ENCODE measurements around the gene SPOCK1.

The SPOCK1 gene

DNA sequence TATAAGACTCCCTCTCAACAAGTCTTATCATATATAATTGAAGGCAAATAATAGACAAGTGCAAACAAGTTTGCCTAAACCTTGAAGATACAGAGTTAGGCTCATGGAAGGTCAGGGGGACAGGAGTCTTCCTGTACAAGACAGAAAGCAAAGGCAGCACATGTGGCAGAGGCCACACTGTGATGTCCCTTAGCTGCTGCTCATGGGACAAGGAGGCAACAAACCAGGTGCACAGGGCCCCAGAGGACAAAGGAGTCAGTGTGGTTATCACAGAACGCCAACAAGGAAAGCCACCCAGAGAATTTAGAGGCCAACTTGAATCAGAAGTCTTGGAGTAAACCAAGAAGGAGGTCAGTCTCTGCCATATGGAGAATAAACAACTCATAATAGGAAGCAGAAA is 444.8 kb downstream of the SPOCK1 start:
- no peak overlapping the region for H3K27ac Mint-ChIP-seq

DNA sequence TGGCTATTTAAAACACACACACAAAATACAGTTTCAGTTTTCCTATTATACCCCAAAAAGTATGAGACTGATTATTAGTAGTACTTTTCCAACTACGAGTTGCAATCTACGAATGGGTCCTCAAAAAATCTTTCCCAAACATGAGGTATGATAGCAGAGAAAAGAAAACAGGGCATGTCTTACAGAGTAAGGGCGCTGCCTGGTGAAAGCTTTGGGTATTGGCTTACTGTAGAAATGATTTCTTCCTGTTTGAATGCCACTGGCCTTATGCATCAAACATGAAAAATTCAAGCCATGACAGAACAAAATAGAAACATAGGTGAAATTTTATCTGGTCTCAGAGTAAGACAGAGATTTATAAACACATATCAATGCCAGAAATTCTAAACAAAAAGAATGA is 448.0 kb downstream of the SPOCK1 start:
- no peaks in the 10 kb centered on the region for H3K9me3 Mint-ChIP-seq
- H3K27ac Mint-ChIP-seq, result no peak overlapping the region
- no peak overlapping the region for H3K4me3 Mint-ChIP-seq
- H3K27me3 Mint-ChIP-seq, result no peaks in the 10 kb centered on the region
- ATAC-seq (ENCODE audit: low read depth) (no peak), DNase-seq (ENCODE audit: low spot score in 2 of 2) (no peak)
- H3K36me3 Mint-ChIP-seq, result no peaks in the 10 kb centered on the region
- H3K4me1 Mint-ChIP-seq, result no peaks in the 10 kb centered on the region

More for the DNA sequence above, 444.8 kb downstream of the SPOCK1 start:
- peaks cover 1% of the 10 kb centered on the region for H3K27me3 Mint-ChIP-seq
- no peaks in the 10 kb centered on the region for H3K9me3 Mint-ChIP-seq
- no peaks in the 10 kb centered on the region for H3K36me3 Mint-ChIP-seq
- H3K4me1 Mint-ChIP-seq, result no peaks in the 10 kb centered on the region
- DNase-seq (ENCODE audit: low spot score in 2 of 2) (no peak), ATAC-seq (ENCODE audit: low read depth) (no peak)
- H3K4me3 Mint-ChIP-seq, result no peak overlapping the region

DNA sequence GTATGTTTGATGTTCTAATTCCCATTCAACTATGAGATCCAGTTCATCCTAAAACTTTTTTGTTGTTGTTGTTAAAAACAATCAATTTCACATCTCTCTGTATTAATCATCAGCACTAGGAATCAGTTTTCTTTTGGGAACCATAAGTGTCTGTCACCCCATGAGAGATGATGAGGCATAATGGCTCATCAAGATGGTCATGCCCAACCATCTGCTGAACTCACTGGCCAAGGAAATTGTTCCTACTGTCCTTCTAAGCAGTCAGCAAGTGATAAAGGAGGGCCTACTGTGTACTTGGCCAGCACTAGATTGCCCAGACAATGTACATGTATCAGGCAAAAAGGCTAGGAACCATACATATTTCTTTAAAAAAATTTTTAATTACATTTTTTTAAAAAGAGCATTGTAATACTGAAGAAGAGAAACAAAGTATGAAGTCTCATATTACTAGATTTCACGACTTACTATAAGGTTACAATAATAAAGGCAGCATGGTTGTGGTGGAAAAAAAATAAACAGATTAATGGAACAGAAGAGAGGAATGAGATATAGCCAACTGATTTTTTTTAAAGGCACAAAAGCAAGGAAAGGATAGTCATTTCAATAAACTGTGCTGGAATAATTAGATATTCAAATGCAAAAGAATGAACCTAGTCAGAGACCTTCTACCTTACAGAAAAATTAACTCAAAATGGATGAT is 458.3 kb downstream of the SPOCK1 start:
- Mint-ChIP-seq H3K4me3 (no peak overlapping the region), H3K4me1 (no peaks in the 10 kb centered on the region), H3K9me3 (peaks cover 11% of the 10 kb centered on the region), H3K36me3 (no peaks in the 10 kb centered on the region), H3K27ac (no peak overlapping the region), H3K27me3 (no peaks in the 10 kb centered on the region)
- ATAC-seq (ENCODE audit: low read depth), result no peak
- no peak for DNase-seq (ENCODE audit: low spot score in 2 of 2)

DNA sequence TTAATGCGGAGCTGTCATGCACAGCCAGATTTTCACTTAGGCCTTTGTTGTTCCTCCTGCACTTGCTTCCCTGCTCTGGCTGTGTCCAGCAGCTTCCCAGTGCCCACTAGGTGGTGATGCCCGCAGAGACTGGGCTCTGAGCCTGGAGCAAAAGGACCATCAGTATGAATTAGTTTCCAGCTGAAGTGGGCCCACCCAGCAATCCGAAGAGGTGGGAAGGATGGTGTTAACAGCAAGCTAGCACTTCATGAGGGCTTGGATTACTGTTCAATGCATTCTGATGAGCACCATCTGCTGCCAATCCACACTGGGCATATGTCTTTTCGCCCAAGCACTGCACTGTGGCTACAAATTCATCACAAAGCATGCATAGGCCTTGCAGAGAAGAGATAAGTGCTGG is 459.1 kb downstream of the SPOCK1 start:
- H3K9me3 Mint-ChIP-seq, result peaks cover 11% of the 10 kb centered on the region
- no peak for DNase-seq (ENCODE audit: low spot score in 2 of 2)
- no peaks in the 10 kb centered on the region for H3K27me3 Mint-ChIP-seq
- no peak overlapping the region for H3K4me3 Mint-ChIP-seq
- H3K27ac Mint-ChIP-seq, result no peak overlapping the region
- ATAC-seq (ENCODE audit: low read depth), result no peak
- H3K36me3 Mint-ChIP-seq, result no peaks in the 10 kb centered on the region
- no peaks in the 10 kb centered on the region for H3K4me1 Mint-ChIP-seq

DNA sequence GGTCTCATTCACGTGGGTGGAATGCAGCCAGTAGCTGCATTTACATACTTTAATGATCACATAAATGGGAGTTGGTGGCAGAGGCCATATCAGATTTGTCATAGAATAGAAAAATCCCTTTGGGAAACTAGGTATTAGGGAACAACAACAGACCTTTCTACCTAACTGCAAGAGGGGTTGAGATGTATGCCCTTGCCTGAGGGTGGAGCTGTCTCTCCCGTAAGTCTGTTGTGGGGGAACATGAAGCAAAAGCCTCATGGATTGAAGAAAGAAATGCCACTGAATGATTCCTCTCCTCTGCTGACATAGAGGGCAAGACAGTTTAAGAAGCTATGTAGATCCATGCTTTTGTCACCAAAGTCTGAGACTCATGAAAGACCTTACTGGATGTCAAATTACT is 461.3 kb downstream of the SPOCK1 start:
- H3K9me3 Mint-ChIP-seq, result peaks cover 9% of the 10 kb centered on the region
- H3K27me3 Mint-ChIP-seq, result peaks cover 2% of the 10 kb centered on the region
- no peaks in the 10 kb centered on the region for H3K36me3 Mint-ChIP-seq
- H3K27ac Mint-ChIP-seq, result no peak overlapping the region
- ATAC-seq (ENCODE audit: low read depth) (no peak), DNase-seq (ENCODE audit: low spot score in 2 of 2) (no peak)
- no peaks in the 10 kb centered on the region for H3K4me1 Mint-ChIP-seq
- H3K4me3 Mint-ChIP-seq, result no peak overlapping the region

DNA sequence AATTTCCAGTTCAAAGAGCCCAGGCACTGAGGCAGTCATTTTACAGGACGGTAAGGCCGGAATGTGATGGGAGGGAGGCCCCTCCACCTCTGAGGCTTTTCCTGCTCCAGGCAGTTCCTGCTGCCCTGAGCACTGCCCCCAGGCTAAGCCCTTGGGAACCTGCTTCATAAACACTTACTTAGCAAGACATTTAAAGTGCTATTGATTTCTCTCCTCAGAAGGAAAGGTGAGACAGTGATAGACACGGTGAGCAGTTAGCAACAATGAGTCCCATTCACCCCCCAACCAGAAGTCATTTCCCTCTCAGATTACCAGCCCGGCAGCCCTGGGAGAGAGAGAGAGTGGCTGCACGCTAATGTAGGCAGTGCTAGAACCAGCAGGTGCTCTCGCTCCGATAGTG is 462.5 kb downstream of the SPOCK1 start:
- Mint-ChIP-seq H3K4me1 (no peaks in the 10 kb centered on the region), H3K9me3 (peaks cover 3% of the 10 kb centered on the region), H3K36me3 (no peaks in the 10 kb centered on the region), H3K27ac (no peak overlapping the region), H3K27me3 (peaks cover 2% of the 10 kb centered on the region), H3K4me3 (no peak overlapping the region)
- DNase-seq (ENCODE audit: low spot score in 2 of 2) (no peak), ATAC-seq (ENCODE audit: low read depth) (no peak)

DNA sequence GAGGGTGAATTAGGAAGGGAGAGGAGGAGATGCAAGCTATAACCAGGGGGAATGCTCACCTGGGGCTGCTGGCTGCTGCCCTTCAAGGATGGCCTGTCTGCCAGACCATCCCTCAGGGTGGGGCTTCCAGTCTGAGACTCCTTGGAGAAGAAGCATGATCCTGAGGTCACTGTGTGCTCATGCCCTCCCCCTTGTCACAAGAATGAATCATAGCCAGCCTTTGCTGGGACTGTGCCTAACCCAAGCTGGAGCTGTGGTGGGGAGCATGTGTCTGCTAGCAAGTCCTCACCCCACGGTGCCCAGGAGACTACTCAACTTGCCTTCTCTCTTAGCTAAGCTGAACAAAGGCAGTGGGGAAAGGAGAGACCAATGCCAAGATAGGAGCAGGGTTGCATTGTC is 463.6 kb downstream of the SPOCK1 start:
- DNase-seq (ENCODE audit: low spot score in 2 of 2) (no peak), ATAC-seq (ENCODE audit: low read depth) (no peak)
- H3K9me3 Mint-ChIP-seq, result peaks cover 2% of the 10 kb centered on the region
- no peaks in the 10 kb centered on the region for H3K4me1 Mint-ChIP-seq
- H3K27me3 Mint-ChIP-seq, result peaks cover 2% of the 10 kb centered on the region
- no peaks in the 10 kb centered on the region for H3K36me3 Mint-ChIP-seq
- H3K27ac Mint-ChIP-seq, result no peak overlapping the region
- H3K4me3 Mint-ChIP-seq, result no peak overlapping the region

DNA sequence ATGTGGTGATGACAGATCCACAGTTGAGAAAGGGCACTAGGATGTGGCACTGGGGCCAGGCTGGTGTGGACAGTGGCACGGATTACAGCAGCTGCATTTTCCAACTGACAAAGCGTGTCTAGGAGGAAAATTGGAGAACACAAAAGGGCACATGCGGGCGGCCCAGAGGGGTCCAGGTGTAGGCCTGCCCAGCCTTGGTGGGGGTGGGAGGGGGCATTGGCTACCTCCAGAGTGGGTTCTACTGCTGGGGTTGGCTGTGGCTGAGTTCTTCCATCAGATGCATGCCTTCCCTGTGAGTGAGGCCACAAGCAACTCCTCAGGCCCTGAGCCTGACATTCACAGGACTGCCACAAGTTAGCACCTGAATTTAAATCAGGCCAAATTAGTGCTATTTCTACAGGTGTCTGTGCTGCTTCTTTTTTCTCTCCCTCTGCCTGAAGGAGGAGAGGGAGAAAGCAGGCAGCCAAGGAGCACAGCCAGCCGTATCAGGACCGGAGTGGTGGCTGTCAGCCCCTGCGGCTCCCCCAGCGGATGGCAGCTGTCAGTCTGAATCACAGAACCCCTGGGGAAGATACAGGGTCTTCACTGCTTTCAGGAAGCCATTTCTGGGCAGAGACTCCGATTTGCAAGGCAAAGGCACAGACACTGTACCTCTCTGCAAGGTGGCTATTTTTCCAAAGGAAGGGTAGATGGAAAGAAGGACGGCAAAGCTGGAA is 464.2 kb downstream of the SPOCK1 start:
- no peak for ATAC-seq (ENCODE audit: low read depth)
- H3K9me3 Mint-ChIP-seq, result peaks cover 2% of the 10 kb centered on the region
- no peak overlapping the region for H3K4me3 Mint-ChIP-seq
- H3K27me3 Mint-ChIP-seq, result peaks cover 2% of the 10 kb centered on the region
- no peaks in the 10 kb centered on the region for H3K36me3 Mint-ChIP-seq
- no peak for DNase-seq (ENCODE audit: low spot score in 2 of 2)
- H3K4me1 Mint-ChIP-seq, result no peaks in the 10 kb centered on the region
- no peak overlapping the region for H3K27ac Mint-ChIP-seq

DNA sequence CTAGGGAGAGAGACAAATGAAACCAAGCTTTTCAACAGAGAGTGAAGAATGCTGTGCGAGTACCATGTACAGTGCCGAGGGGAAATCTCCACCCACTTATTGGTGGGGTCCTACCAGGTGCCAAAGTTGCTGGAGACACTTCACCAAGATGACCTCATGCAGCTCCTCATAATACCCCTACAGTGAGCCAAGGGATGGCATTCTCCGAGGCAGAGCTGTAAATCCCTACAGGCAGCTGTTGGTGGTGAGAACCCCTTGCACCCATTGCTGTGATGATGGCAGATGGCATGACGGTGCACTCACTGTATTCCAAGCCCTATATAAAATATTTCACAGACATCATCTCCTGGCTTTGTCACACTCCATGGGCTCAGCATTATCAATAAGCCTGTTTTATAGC is 464.9 kb downstream of the SPOCK1 start:
- DNase-seq (ENCODE audit: low spot score in 2 of 2), result no peak
- H3K27ac Mint-ChIP-seq, result no peak overlapping the region
- H3K27me3 Mint-ChIP-seq, result peaks cover 2% of the 10 kb centered on the region
- H3K9me3 Mint-ChIP-seq, result peaks cover 2% of the 10 kb centered on the region
- H3K4me3 Mint-ChIP-seq, result no peak overlapping the region
- H3K4me1 Mint-ChIP-seq, result no peaks in the 10 kb centered on the region
- ATAC-seq (ENCODE audit: low read depth), result no peak
- no peaks in the 10 kb centered on the region for H3K36me3 Mint-ChIP-seq

DNA sequence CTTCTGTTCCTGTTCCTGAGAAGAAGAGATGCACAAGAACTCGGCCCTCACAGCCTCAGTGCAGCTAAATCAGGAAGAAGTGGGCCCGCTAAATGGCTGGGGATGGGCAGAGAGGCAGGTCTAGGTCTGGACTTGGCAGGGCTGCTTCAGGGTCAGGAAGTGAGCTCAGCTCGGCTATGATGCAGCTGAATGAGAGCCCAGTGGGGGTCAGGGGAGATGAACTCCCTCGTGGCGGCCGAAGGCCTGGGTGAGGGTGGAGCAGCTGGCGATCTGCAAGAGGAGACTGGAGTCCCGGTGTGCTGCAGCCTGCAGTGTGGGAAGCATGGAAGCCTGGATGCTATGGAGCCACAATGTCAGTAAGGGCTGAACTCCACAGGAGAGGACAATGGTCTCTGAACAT is 466.2 kb downstream of the SPOCK1 start:
- no peak for ATAC-seq (ENCODE audit: low read depth)
- no peak for DNase-seq (ENCODE audit: low spot score in 2 of 2)
- Mint-ChIP-seq H3K4me3 (no peak overlapping the region), H3K36me3 (no peaks in the 10 kb centered on the region), H3K27ac (no peak overlapping the region), H3K9me3 (peaks cover 2% of the 10 kb centered on the region), H3K27me3 (peaks cover 2% of the 10 kb centered on the region), H3K4me1 (no peaks in the 10 kb centered on the region)

DNA sequence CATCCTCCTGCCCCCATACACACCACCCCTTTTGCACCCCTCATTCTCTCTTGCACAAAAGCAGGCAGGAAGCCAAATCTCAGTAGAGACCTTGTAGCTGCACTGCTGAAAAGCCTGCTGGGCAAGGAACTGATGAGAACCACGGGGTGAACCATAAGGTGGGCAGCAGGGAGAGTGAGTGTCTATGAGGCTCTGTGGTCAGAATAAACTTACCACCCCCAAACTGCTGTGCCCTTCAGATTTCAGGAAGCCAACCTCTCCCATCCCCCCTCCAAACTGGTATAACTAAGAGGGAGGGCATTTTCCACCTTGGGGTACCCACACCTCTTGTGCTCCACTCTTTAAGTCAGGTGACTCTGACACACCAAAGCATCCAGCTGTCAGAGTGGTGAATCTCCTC is 471.4 kb downstream of the SPOCK1 start:
- no peaks in the 10 kb centered on the region for H3K9me3 Mint-ChIP-seq
- ATAC-seq (ENCODE audit: low read depth), result no peak
- no peak overlapping the region for H3K4me3 Mint-ChIP-seq
- H3K4me1 Mint-ChIP-seq, result peaks cover 2% of the 10 kb centered on the region
- no peaks in the 10 kb centered on the region for H3K27me3 Mint-ChIP-seq
- DNase-seq (ENCODE audit: low spot score in 2 of 2), result no peak
- H3K27ac Mint-ChIP-seq, result no peak overlapping the region
- H3K36me3 Mint-ChIP-seq, result no peaks in the 10 kb centered on the region

DNA sequence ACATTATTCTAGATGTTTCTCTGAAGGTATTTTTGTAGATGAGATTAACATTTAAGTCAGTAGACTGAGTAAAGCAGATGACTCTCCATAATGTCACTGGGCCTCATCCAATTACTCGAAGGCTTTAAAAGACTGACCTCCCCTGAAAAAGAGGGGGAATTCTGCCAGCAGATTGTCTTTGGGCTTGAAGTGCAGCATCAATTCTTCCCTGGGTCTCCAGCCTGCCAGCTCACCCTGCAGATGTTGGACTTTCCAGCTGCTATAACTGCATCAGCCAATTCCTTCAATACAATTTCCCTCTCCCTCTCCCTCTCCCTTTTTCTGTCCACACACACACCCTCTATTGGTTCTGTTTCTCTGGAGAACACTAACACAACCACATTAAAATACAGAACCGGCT is 472.8 kb downstream of the SPOCK1 start:
- DNase-seq (ENCODE audit: low spot score in 2 of 2) (no peak), ATAC-seq (ENCODE audit: low read depth) (no peak)
- H3K36me3 Mint-ChIP-seq, result no peaks in the 10 kb centered on the region
- H3K27ac Mint-ChIP-seq, result no peak overlapping the region
- H3K4me1 Mint-ChIP-seq, result peaks cover 3% of the 10 kb centered on the region
- no peak overlapping the region for H3K4me3 Mint-ChIP-seq
- H3K27me3 Mint-ChIP-seq, result no peaks in the 10 kb centered on the region
- H3K9me3 Mint-ChIP-seq, result no peaks in the 10 kb centered on the region

DNA sequence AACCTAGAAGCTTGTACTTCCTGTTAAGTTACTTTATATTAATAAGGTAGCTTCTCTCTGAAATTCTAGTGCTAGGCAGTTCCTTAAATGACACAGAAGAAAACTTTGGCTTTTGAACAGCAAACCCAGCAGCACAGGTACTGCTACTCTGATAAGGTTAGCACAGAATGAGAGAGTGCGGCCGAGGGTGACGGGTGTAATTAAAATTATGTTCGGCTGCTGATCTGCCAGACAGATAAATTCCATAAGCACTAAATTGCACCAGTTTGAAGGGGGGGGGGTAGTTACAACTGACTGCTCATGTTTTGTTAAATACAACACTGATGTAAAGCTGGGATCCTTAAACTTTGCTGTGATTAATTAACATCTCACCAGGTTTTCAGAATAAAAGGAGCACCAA is 475.1 kb downstream of the SPOCK1 start:
- no peaks in the 10 kb centered on the region for H3K9me3 Mint-ChIP-seq
- H3K4me3 Mint-ChIP-seq, result no peak overlapping the region
- no peak for DNase-seq (ENCODE audit: low spot score in 2 of 2)
- H3K4me1 Mint-ChIP-seq, result peaks cover 3% of the 10 kb centered on the region
- no peak overlapping the region for H3K27ac Mint-ChIP-seq
- no peak for ATAC-seq (ENCODE audit: low read depth)
- H3K36me3 Mint-ChIP-seq, result no peaks in the 10 kb centered on the region
- H3K27me3 Mint-ChIP-seq, result no peaks in the 10 kb centered on the region

DNA sequence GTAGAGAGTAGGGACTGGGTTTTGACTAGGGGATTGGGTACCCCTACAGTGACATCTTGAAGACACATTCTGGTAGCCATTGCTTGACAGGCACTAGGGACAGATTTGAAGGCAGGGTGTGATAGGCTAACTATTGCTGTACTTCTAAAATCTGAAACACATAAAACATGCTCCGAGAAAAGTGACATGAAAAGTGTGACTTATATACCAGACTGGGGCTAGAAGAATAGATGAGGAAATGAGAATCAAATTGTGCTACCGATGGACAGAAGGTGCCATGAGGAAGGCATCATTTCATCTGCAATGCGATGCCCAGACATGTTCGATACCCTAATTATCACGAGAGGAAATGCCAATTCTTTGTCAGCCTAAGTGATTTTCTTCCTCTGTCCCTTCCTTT is 475.8 kb downstream of the SPOCK1 start:
- peaks cover 1% of the 10 kb centered on the region for H3K9me3 Mint-ChIP-seq

DNA sequence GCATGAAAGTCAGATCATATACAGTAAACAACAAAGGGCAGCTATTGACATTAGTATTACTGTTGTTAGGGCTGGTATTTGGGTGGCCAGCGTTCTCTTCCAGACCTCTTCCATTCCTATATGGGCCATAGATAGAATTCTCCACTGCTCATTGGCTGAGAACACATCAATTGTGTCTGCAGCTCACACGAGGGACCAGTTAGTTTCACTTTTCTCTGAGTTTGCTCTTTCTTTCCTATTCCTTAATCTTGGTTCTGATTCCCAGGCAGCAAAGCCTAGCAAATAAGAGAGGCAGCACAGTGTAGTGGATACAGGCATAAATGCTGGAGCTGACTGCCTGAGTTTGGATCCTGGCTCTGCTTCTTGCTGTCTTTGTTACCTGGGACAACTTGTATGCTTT is 476.4 kb downstream of the SPOCK1 start:
- Mint-ChIP-seq H3K27me3 (no peaks in the 10 kb centered on the region), H3K36me3 (no peaks in the 10 kb centered on the region), H3K27ac (no peak overlapping the region), H3K4me3 (no peak overlapping the region), H3K9me3 (peaks cover 3% of the 10 kb centered on the region), H3K4me1 (peaks cover 3% of the 10 kb centered on the region)
- no peak for DNase-seq (ENCODE audit: low spot score in 2 of 2)
- no peak for ATAC-seq (ENCODE audit: low read depth)

More for the DNA sequence above, 475.8 kb downstream of the SPOCK1 start:
- Mint-ChIP-seq H3K4me3 (no peak overlapping the region), H3K4me1 (peaks cover 3% of the 10 kb centered on the region), H3K27ac (no peak overlapping the region), H3K27me3 (no peaks in the 10 kb centered on the region), H3K36me3 (no peaks in the 10 kb centered on the region)
- ATAC-seq (ENCODE audit: low read depth) (no peak), DNase-seq (ENCODE audit: low spot score in 2 of 2) (no peak)

Measured in memory B cell (primary cell).